Tongue (tissue), 3 donors: ENCODE measurements around the gene HECTD1. TPM values are rescaled to one million over a fixed set of nuclear protein-coding genes. Genes with fewer than 3 reads are reported as not detected.

Experiments used
- DNase-seq: peaks from one replicate; pipeline ENCODE4 v3.0.0-alpha.2; 2015
- small RNA-seq: library from RNA; depleted of rRNA; stranded (forward); fragments of <200 nt; gene quantifications from one replicate; pipeline ENCODE3, GENCODE V24; 2014; ENCODE audit warnings: low replicate concordance
- total RNA-seq: library from RNA; depleted of rRNA; stranded (reverse); fragments of >200 nt; gene quantifications from one replicate; pipeline ENCODE4 v1.2.3, GENCODE V29; 2014

HECTD1 gene
- total RNA-seq, 1 donor from 2014 or later: 332 TPM

DNA sequence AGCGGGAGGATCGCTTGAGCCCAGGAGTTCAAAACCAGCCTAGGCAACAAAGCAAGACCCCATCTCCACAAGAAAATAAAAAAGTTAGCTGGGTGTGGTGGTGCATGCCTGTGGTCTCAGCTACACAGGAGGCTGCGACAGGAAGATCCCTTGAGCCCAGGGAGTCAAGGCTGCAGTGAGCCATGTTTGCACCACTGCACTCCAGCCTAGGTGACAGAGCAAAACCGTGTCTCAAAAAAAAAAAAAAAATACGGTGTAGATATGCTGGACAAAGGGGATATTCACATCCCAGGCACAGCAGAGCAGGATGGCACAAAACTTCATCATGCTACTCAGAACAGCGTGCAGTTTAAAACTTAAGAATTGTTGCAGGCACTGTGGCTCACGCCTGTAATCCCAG lies 156.6 kb downstream of the HECTD1 start:
- DNase-seq: no peak

Small RNA genes within 50 kb of the gene (small RNA-seq; reads per million reads assigned to genes)
- gene RF00019: not detected
- not detected for gene RNU6-541P

Other genes with a start within 250 kb of the HECTD1 start
- gene AP4S1, start 182.1 kb downstream of the HECTD1 start, total RNA-seq: 18.6 TPM
- 86.4 TPM for gene STRN3, start 181.4 kb downstream of the HECTD1 start, total RNA-seq
- 32.8 TPM for gene HEATR5A, start 212.8 kb upstream of the HECTD1 start, total RNA-seq
- 32.1 TPM for gene DTD2, start 249.7 kb upstream of the HECTD1 start, total RNA-seq